HEK293T (cell line): ENCODE data around the gene LRRC72.

Experiments
- ARNT ChIP-seq: fragments of 450-650 bp; IDR thresholded peaks from 2 replicates; pipeline ENCODE4 v1.6.1; 2017; ENCODE audit warnings: mild to moderate bottlenecking
- FOXM1 ChIP-seq: fragments of 450-650 bp; IDR thresholded peaks from 2 replicates; pipeline ENCODE4 v1.6.1; 2017; ENCODE audit warnings: mild to moderate bottlenecking, borderline replicate concordance
- SP1 ChIP-seq: fragments of 450-650 bp; IDR thresholded peaks from 2 replicates; pipeline ENCODE4 v1.6.1; 2017

DNA sequence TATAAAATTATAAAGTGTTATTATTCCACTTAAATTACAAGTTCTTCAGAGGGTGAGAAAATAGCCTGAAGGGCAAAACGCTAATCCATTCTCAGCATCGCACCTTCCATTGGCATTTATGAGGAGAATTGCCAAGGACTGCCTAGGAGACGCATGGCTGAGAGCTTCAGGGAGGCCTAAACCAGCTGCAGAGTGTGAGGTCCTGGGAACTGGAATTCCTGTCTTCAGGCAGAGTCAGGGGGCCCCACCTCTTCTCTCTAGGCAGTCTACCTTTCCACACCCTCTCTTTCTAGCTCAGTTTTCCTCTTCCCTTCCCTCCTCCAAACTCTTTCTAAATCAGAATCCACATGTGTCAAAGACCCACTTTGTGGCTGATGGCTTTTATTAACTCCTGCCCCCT, 35.3 kb downstream of the LRRC72 start:
- no peak for TF ChIP-seq FOXM1
- no peak for TF ChIP-seq SP1
- no peak for TF ChIP-seq ARNT
